GM21423 (cell line): Measurements from ENCODE around the gene TUBA4B.
"Not testable (repeated sequence)": the region's sequence is repeated elsewhere in the genome, so short reads cannot be mapped to it uniquely, and the experiment has no call there.

Experiments used
- ATAC-seq: cut with Tn5 transposase; IDR thresholded peaks from one replicate; pipeline ENCODE4 v1.9.1; 2021; ENCODE audit warnings: mild to moderate bottlenecking, moderate library complexity; ENCODE audit not compliant: unreplicated experiment

TUBA4B gene

DNA sequence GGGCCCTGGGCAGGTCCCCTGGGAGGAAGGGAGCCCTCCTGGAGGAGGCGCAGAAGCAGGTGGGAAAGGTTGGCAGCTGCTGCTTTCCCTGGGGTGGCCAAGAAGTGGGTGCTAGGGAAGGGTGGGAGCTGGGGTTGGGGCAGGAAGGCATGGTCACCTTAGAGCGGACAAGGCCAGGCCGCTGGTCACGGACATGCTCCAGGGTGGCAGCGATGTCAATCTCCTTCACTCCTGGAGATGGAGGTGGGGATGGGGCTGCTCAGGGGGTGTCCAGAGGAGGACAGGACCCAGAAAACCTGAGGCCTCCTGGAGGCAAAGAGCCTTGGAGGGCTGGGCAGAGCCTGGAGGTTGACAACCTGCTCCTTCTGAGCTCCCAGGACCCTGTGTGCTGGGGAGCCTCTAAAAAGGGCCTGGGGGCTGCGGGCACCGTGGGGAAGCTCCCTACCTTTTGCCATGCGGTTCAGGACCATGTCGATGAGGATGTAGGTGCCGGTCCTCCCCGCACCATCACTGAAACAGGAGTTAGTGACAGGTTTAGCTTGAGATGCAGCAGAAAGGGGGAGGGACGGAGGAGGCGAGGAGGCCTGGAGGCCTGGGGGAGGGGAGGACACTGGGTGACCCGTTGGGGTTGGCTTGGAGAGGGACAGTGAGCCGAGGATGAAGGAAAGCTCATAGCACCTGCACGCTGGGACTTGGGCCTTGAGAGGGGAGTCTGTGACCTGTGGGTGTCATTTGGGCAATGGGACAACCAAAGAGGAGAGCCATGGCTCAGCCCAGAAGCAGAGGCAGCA, 37.5 kb downstream of the TUBA4B start:
- ATAC-seq, result no peak

DNA sequence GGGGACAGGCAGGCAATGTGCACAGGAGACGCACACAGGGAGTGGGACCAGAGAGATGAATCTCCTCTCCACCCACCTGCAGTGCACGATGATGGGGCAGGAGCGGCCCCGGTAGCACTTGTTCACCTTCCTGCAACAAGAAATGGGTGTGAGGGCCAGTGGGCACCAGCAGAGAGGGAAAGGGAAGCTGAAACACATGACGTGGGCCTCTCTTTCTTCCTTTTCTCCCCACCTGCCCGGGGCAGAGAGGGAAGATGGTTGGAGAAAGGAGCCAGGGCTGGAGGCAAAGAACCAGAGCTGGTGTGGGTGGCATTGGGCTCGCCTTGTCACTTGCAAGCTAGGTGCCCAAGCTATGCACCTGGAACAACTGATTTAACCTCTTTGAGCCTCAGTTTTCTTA, 38.4 kb downstream of the TUBA4B start:
- no peak for ATAC-seq

DNA sequence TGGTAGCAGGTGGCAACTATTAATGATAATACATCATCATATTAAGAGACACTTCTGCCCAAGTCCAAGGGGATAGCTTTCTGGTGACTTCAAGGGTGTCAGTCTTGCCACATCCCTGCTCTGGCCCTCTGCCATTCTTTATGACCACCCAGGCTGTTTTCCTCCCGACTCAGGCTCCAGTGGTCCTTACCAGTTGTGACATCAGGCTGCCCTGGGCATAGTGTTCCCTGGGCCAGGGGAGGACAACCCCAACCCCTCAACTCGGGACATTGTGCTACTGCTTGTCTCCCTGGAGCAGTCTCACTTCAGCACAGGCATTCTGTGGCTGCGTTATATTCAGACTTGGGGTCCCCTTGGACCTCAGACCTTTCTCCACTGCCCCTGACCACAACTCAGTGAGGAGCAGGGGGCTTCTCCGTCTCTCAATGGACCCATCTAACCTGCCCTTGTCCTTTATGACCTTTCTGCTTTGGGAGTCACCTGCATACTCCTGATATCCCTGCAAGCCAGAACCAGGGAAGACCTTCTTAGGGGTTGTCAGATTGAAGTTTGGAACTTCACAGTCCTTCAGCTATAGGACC, 39.0 kb downstream of the TUBA4B start:
- no peak for ATAC-seq

DNA sequence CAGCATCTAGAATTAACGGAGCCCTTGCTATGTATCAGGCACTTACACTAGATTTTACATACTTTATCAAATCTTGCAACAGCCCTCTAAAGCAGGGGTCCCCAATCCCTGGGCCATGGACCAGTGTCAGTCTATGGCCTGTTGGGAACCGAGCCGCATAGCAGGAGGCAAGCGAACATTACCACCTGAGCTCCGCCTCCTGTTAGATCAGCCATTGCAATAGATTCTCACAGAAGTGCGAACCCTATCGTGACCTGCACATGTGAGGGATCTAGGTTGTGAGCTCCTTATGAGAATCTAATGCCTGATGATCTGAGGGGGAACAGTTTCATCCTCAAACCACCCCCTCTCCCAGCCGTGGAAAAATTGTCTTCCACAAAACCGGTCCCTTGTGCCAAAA, 39.6 kb downstream of the TUBA4B start:
- ATAC-seq, result no peak

DNA sequence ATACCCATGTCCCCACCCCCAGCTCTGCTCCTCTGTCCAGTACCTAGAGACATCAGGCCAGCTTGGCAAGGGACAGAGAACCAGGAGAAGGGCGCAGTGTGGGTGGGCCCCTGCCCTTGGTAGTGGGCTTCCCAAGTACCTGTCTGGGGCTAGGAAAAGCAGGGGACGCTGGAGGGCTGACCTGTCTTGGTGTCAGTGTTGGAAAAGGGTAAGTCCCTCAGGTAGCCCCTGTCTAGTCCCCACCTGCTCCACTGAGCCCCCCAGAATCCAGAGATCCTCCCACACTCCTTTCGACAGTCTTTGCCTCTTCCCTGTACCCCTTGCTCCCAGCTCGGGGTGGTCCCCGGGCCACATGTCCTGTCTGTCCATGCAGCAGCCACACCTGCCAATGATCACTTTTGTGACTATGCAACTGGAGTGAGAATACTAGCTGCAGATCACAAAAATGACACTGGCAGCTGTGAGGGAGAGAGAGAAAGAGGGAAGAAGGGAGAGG, 40.7 kb downstream of the TUBA4B start:
- no peak for ATAC-seq

DNA sequence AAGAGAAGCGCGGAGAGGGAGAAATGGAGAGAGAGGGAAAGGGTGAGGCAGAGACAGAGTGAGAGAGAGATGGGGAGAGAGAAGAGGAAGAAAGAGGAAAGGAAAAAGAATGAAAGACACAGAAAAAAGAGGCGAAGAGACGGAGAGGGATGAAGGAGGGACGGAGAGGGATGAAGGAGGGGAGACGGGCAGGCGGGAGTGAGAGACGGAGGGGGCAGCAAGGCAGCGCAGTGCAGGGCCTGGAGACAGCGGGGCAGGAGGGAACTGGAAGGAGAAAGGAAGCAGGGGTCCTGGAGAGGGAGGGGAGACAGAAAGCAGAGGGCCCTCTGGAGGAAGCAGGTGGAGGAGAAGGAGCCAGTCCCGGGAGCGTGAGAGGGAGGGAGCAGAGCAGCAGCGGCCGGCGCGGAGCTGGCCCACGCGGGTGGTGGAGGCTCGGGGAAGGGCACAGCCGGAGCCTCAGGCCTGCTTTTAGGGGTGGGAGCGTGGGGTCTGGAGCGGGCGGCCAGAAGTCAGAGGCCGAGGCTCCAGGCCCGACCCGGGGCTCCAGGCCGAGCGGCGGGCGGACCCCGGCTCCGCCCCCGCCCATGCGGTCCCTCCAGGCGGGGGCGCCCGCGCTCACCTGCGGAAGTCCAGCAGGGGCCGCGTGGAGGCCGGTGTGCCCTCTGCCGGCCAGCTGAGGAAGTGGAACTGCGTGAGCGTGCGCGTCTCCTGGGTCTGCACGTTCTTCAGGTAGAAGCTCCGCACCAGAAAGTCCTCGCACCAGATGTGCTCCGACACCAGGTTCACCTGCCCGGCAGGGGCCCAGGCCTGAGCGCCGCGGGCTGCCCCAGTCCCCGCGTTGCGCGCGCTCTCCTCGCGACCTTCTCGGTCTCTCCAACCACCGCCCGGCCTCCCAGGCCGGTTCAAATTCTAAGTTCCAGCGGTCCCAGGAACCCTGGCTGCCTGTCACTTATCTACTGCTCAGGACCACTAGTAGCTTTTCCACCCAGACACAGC, 41.6 kb downstream of the TUBA4B start:
- ATAC-seq, result peak; percentile 94

DNA sequence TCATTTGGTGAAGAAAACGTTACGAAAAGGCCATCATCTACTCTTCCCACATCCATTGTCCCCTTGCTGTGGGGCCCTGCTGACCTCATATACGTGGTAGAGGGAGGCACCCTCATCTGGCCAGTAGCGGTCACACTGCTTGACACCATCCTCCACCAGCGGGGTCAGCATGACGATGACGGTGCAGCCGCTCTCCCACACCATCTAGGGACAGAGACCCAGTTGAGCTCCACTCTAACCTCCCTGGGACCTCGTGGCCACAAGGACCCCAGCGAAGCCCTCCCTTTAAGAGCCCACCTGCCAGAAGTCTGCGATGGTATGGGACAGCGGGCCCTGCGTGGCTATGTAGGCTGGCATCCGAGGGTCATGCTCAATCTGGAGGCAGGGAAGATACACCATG, 43.1 kb downstream of the TUBA4B start:
- no peak for ATAC-seq

DNA sequence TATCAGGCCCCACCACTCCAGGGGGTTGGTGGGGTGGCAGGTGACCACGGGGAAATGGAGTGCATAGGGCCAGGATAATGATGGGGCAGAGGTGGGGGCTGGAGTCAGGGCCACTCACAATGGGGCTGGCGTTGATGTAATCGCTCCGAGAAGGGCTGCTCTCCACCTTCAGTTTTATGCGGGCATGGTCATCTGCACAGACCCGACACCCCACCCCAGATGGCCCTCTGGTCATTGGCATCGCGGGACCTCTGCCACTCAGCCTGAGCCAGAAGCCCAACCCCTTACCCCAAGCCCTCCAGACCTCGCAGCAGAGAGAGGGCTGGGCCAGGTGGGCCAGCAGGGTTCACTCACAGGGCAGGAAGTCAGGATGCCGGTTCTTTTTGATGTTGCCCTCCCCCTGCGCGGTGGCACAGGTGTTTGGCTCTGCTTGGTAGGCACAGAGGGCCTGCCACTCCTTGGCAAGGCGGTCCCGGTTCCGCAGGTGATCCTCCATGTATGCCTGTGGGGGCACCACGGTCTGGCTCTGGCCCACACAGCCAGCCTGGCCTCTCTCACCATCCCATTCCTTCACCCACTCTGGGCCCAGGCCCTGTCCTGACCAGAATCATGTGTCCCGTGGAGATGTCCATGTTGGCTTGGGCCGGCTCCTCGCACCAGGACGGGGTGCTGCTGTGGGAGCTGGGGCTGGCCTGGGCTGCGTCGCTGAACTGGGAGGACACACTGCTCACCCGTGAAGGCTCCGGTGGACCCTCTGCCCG, 43.8 kb downstream of the TUBA4B start:
- no peak for ATAC-seq

DNA sequence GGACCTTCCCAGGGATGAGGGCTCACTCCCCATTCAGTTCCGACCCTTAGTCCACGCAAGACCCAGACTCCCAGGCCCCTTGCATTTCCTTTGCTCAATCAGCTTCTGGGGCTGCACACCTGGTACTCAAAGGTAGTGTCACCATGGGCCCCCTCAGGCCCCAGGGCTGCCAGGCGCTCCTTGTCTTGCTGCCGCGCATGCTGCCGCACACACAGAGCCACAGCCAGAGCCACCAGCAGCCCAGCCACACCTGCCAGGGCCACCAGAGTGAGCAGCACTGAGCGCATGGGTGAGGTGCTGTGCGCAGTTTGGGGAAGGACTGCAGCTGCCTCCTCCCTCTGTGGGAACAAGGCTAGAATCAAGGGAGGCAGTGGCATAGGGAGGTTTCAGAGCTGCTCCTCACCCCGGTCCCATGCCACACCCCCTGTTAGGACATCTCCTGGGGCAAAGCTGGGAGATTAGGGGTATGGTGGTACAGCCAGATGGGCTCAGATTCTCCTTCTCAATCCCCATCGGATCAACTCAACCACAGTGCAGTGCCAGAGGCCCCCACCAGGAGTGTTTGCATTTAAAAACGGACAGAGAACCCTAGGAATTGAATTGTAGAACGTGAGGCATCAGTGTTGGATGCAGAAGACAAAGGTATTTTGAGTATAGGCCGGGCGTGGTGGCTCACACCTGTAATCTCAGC, 44.9 kb downstream of the TUBA4B start:
- no peak for ATAC-seq

DNA sequence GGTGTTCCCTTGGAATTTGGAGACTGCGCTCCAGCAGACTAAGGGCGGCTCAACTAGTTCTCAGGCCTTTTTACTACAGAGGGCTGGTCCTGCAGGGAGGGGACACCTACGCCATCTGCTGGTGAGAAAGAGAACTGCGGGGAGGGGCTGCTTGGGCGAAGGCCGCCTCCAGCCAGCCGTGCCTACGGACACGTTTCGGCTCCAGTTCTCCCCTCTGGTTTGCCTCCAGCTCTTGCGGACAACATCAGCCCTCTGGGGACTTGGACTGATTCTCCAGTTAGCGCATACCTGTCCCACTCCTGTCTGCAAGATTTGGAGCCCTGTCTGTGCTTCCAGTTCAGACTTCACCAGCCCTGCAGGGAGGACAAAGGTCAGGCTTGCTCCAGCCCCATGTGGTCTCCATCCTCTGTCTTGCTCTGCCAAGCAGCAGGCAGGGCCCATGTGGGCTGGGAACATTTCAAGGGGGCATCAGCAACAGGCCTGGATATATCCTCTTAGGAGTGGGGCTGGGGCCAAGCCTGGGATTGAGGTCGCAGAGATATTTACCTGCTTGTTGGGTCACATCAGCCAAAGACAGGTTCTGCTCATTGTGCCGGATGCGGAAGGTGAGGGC, 45.8 kb downstream of the TUBA4B start:
- ATAC-seq, result peak; percentile 36

DNA sequence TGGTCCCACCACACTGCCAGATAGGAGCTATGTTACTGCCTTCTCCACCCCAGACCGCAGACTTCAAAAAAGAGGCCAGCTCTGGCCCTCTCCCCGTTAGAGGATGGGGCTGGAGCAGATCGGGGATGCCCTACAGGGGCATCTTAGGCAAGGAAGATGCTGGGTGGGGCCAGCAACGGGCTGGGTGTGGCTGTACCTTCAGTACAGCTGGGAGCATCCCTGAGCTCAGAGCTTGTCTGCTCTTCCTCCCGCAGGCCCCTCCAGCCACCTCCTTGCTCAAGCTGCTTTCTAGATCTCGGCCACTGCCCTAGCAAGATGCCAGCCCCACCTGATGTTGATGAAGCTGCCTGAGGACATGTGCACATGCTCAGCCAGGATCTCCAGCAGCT, 46.3 kb downstream of the TUBA4B start:
- no peak for ATAC-seq

DNA sequence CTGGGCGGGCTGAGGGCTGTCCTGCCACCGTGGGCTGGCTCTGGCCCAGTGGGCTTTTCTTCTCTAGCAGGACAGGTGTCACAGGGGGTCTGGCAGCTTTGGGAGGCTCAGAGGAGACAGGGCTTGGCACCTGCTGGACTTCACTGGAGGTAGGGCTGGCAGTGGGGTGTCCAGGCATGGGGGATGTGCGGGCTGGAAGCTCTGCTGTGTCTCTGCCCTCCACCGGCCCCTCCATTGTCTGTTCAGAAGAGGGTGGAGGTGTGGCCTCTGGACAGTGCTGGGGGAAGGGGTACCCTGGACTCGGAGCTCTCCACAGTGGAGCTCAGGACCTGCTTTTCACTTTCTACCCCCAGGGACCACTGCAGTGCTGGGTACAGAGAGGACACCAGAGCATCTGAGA, 47.0 kb downstream of the TUBA4B start:
- ATAC-seq, result no peak

DNA sequence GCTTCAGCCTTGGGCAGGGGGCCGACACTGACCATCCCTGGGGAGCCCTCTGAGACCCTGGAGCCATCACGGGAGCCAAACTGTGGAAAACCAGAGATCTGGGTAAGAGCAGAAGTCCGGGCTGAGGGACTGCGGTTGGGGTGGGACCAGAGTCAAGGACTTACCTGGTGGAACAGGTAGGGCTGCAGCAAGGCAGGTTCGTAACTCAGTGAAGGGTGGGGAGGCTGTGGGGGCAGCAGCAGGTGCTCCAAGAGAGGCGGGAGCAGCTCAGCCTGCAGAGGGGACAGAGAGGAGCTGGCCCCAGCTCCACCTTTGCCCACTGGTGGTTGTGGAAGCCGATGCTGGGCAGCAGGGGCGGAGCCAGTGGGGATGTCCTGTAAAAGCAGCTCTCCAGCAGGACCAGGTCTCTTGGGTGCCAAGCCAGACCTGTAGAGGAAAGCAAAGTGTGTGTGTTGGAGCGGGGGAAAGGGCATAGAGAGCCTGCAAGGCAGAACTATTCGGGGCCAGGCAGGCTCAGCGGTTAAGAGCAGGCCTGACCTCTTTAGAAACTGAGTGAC, 49.4 kb downstream of the TUBA4B start:
- ATAC-seq, result no peak

DNA sequence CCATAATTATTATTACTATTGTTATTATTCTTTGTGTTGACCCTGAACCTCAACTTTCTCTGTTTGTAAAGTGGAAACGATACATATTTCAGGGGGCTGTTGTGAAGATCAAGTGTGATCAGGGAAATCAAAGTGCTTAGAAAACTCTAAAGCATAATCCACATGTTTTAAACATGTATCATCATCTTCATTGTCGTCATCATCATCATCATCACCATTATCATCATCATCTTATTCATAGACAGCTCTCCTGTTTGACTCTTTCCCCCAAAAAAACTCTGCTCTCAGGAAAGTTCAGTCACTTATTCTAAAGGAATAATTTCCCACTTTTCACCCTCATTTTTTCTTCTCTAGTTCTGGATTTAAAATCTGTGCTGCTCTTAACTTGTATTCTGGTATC, 51.2 kb downstream of the TUBA4B start:
- no peak for ATAC-seq

DNA sequence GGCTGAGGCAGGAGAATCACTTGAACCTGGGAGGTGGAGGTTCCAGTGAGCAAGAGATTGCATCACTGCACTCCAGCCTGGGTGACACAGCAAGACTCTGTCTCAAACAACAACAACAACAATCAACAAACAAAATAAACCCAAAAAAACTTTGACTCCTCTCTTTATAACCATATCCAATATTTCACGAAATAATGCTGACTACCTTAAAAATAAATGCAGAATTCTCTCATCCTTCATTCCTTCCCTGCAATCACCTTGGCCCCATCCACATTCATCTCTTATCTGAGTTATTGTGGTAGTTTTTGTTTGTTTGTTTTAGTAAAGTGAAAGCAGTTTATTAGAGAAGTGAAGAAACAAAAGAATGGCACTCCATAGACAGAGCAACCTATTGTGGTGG, 53.0 kb downstream of the TUBA4B start:
- ATAC-seq, result no peak

DNA sequence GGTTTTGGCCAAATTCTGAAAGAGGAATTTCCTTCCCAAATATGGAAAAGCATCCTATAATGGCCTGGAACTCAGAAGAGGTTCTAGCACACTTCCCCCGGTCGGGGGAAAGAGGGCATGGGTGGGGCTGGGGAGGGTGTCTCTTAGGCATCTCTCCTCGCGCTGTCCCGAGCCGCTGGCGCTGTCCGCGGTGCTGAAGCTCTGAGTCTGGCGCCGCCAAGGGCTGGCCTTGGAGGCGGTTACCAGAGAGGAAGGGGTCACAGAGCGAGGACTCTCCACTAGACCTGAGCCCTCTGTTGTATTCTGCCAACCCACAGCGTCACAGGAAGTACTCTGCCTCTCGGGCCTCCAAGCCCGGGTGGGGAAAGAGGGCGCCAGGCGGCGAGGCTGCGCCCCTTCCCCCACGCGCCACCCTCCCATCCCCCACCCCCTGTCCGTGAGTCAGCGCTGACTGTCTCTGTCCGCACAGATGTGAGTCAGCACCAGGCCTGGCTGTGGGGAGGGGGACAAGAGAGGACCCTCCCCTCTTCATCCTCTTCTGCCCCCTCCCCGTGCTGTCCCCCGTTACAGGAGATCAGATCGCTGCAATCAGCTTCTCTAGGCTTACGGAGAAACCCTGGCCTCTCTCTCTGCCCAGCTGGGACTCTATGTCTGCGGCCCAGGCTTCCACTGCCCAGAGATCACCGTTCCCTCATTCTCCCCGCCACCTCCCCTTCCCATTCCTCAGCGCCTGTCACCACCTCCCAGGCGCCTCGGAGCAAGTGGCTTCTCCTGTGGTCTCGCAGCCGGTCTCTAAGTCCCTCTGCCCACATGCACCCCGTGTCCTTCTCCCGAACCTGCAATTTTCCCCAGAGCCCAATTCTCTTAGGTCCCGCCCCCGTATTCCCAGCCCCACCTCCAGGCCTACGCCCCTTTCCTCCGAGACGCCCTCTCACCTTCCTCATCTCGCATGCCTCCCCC, 55.4 kb downstream of the TUBA4B start:
- no peak for ATAC-seq

DNA sequence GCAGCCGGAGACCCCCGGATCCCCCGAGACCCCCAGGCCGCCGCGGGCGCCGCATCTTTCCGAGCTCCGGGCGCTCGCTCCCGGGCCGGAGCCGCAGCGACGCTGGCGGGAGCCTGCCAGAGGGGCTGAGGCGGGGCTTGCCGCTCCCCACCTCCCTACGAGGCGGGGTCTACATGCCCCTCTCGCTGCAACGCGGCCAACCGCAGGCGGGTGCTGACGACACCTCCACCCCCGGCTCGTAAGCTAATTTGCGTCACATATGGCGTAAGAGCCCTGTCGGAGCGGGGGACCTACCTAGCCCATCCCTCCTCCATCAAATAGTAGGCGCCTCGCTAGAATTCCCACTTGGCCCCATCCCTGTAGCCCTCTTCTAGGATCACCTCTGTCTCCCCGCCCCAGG, 56.2 kb downstream of the TUBA4B start, which contains the start of gene PTPRN:
PTPRN (minus strand) TSS at position 124 of the 400 bp plus-strand sequence; CDS start at position 55, 69 bp downstream.
- no peak for ATAC-seq

DNA sequence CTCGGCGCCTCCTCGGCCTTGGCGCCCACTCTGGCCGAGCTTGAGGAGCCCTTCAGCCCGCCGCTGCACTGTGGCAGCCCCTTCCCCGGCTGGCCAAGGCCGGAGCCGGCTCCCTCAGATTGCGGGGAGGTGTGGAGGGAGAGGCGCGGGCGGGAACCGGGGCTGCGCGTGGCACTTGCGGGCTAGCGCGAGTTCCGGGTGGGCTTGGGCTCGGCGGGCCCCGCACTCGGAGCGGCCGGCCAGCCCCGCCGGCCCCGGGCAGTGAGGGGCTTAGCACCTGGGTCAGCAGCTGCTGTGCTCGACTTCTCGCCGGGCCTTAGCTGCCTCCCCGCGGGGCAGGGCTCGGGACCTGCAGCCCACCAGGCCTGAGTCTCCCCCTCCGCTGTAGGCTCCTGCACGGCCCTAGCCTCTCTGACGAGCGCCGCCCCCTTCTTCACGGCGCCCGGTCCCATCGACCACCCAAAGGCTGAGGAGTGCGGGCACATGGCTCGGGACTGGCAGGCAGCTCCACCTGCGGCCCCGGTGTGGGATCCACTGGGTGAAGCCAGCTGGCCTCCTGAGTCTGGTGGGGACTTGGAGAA, 59.7 kb downstream of the TUBA4B start:
- not testable (repeated sequence) for ATAC-seq
